ENCODE data around the gene SH3TC2. TPM values are rescaled to one million over a fixed set of nuclear protein-coding genes. Genes with fewer than 3 reads are reported as not detected.

Gene SH3TC2
- total and polyA plus RNA-seq, 4 donors = 1.1 to 2.9 TPM; not detected in 2

- no peak for ATAC-seq (ENCODE audit: low FRiP score)
- H3K9me3 ChIP-seq (ENCODE audit: control insufficient read depth, low read length) = peaks cover 1% of the 10 kb centered on the region
- DNase-seq = no peak
- H3K27me3 ChIP-seq (ENCODE audit: control insufficient read depth in 1 of 2, insufficient read depth in 2 of 2, low read length in 1 of 2) = no peaks in the 10 kb centered on the region
- H3K4me1 ChIP-seq (ENCODE audit: control insufficient read depth in 1 of 2, insufficient read depth in 2 of 2, low read length in 2 of 2) = peaks cover 0 to 2% of the 10 kb centered on the region in 2 donors
- no peaks in the 10 kb centered on the region for H3K36me3 ChIP-seq (ENCODE audit: control insufficient read depth in 1 of 2, insufficient read depth in 2 of 2, low read length in 1 of 2)
- H3K4me3 ChIP-seq (ENCODE audit: low read length in 2 of 2) = no peak overlapping the region
- H3K27ac ChIP-seq (ENCODE audit: low read depth in 1 of 2, low read length in 2 of 2) = no peak overlapping the region
- intact Hi-C loops (cut with DNase I) = no loop called here
- 76 to 81% methylated on average over 1 of the region's 1 CpG for WGBS, 2 donors
These were observed 78.5 kb downstream of the SH3TC2 start for GRCh38 chr5:148984345-148984744.

- Histone ChIP-seq H3K4me3 (ENCODE audit: low read length in 2 of 2) (no peak overlapping the region), H3K9me3 (ENCODE audit: control insufficient read depth, low read length) (peaks cover 1% of the 10 kb centered on the region), H3K27ac (ENCODE audit: low read depth in 1 of 2, low read length in 2 of 2) (no peak overlapping the region), H3K36me3 (ENCODE audit: control insufficient read depth in 1 of 2, insufficient read depth in 2 of 2, low read length in 1 of 2) (no peaks in the 10 kb centered on the region), H3K4me1 (ENCODE audit: control insufficient read depth in 1 of 2, insufficient read depth in 2 of 2, low read length in 2 of 2) (peaks cover 0 to 2% of the 10 kb centered on the region in 2 donors), H3K27me3 (ENCODE audit: control insufficient read depth in 1 of 2, insufficient read depth in 2 of 2, low read length in 1 of 2) (no peaks in the 10 kb centered on the region)
- WGBS, 2 donors = 53 to 58% methylated on average over 6 of the region's 6 CpGs
- DNase-seq (no peak), ATAC-seq (ENCODE audit: low FRiP score) (no peak)
- intact Hi-C loops (cut with DNase I) = no loop called here
These were observed 81.5 kb downstream of the SH3TC2 start for GRCh38 chr5:148981353-148981752.

GRCh38 chr5:148980731-148981130 lies 82.1 kb downstream of the SH3TC2 start:
- ATAC-seq (ENCODE audit: low FRiP score) (no peak), DNase-seq (no peak)
- no peak overlapping the region for H3K27ac ChIP-seq (ENCODE audit: low read depth in 1 of 2, low read length in 2 of 2)
- H3K36me3 ChIP-seq (ENCODE audit: control insufficient read depth in 1 of 2, insufficient read depth in 2 of 2, low read length in 1 of 2) = no peaks in the 10 kb centered on the region
- WGBS, 2 donors = 97 to 98% methylated on average over 3 of the region's 3 CpGs
- H3K4me1 ChIP-seq (ENCODE audit: control insufficient read depth in 1 of 2, insufficient read depth in 2 of 2, low read length in 2 of 2) = peaks cover 0 to 2% of the 10 kb centered on the region in 2 donors
- intact Hi-C loops (cut with DNase I) = no loop called here
- H3K9me3 ChIP-seq (ENCODE audit: control insufficient read depth, low read length) = peaks cover 1% of the 10 kb centered on the region
- H3K4me3 ChIP-seq (ENCODE audit: low read length in 2 of 2) = no peak overlapping the region
- H3K27me3 ChIP-seq (ENCODE audit: control insufficient read depth in 1 of 2, insufficient read depth in 2 of 2, low read length in 1 of 2) = no peaks in the 10 kb centered on the region

- no peaks in the 10 kb centered on the region for H3K27me3 ChIP-seq (ENCODE audit: control insufficient read depth in 1 of 2, insufficient read depth in 2 of 2, low read length in 1 of 2)
- intact Hi-C loops (cut with DNase I) = no loop called here
- DNase-seq = no peak
- peak; percentile 48 for ATAC-seq (ENCODE audit: low FRiP score)
- 80 to 85% methylated on average over 7 of the region's 7 CpGs for WGBS, 2 donors
- H3K4me3 ChIP-seq (ENCODE audit: low read length in 2 of 2) = no peak overlapping the region
- no peak overlapping the region for H3K27ac ChIP-seq (ENCODE audit: low read depth in 1 of 2, low read length in 2 of 2)
- H3K4me1 ChIP-seq (ENCODE audit: control insufficient read depth in 1 of 2, insufficient read depth in 2 of 2, low read length in 2 of 2) = peaks cover 0 to 2% of the 10 kb centered on the region in 2 donors
- H3K9me3 ChIP-seq (ENCODE audit: control insufficient read depth, low read length) = no peaks in the 10 kb centered on the region
- no peaks in the 10 kb centered on the region for H3K36me3 ChIP-seq (ENCODE audit: control insufficient read depth in 1 of 2, insufficient read depth in 2 of 2, low read length in 1 of 2)
These were observed 83.7 kb downstream of the SH3TC2 start for GRCh38 chr5:148979083-148979723.

- Histone ChIP-seq H3K9me3 (ENCODE audit: control insufficient read depth, low read length) (no peaks in the 10 kb centered on the region), H3K27ac (ENCODE audit: low read depth in 1 of 2, low read length in 2 of 2) (no peak overlapping the region), H3K4me1 (ENCODE audit: control insufficient read depth in 1 of 2, insufficient read depth in 2 of 2, low read length in 2 of 2) (peaks cover 0 to 2% of the 10 kb centered on the region in 2 donors), H3K4me3 (ENCODE audit: low read length in 2 of 2) (no peak overlapping the region), H3K36me3 (ENCODE audit: control insufficient read depth in 1 of 2, insufficient read depth in 2 of 2, low read length in 1 of 2) (no peaks in the 10 kb centered on the region), H3K27me3 (ENCODE audit: control insufficient read depth in 1 of 2, insufficient read depth in 2 of 2, low read length in 1 of 2) (no peaks in the 10 kb centered on the region)
- no peak for DNase-seq
- intact Hi-C loops (cut with DNase I) = no loop called here
- 89 to 91% methylated on average over 7 of the region's 7 CpGs for WGBS, 2 donors
- ATAC-seq (ENCODE audit: low FRiP score) = no peak
These were observed 84.3 kb downstream of the SH3TC2 start for GRCh38 chr5:148978370-148979082.

GRCh38 chr5:148976569-148977381 lies 86.1 kb downstream of the SH3TC2 start:
- H3K27ac ChIP-seq (ENCODE audit: low read depth in 1 of 2, low read length in 2 of 2) = no peak overlapping the region
- no peaks in the 10 kb centered on the region for H3K36me3 ChIP-seq (ENCODE audit: control insufficient read depth in 1 of 2, insufficient read depth in 2 of 2, low read length in 1 of 2)
- H3K4me1 ChIP-seq (ENCODE audit: control insufficient read depth in 1 of 2, insufficient read depth in 2 of 2, low read length in 2 of 2) = peaks cover 0 to 2% of the 10 kb centered on the region in 2 donors
- ATAC-seq (ENCODE audit: low FRiP score) = no peak
- H3K4me3 ChIP-seq (ENCODE audit: low read length in 2 of 2) = no peak overlapping the region
- H3K9me3 ChIP-seq (ENCODE audit: control insufficient read depth, low read length) = no peaks in the 10 kb centered on the region
- 51 to 55% methylated on average over 5 of the region's 5 CpGs for WGBS, 2 donors
- no peak for DNase-seq
- no peaks in the 10 kb centered on the region for H3K27me3 ChIP-seq (ENCODE audit: control insufficient read depth in 1 of 2, insufficient read depth in 2 of 2, low read length in 1 of 2)
- intact Hi-C loops (cut with DNase I) = no loop called here

GRCh38 chr5:148974642-148975327 lies 88.1 kb downstream of the SH3TC2 start:
- intact Hi-C loops (cut with DNase I) = no loop called here
- H3K36me3 ChIP-seq (ENCODE audit: control insufficient read depth in 1 of 2, insufficient read depth in 2 of 2, low read length in 1 of 2) = no peaks in the 10 kb centered on the region
- no peak overlapping the region for H3K27ac ChIP-seq (ENCODE audit: low read depth in 1 of 2, low read length in 2 of 2)
- ATAC-seq (ENCODE audit: low FRiP score) (no peak), DNase-seq (no peak)
- H3K27me3 ChIP-seq (ENCODE audit: control insufficient read depth in 1 of 2, insufficient read depth in 2 of 2, low read length in 1 of 2) = no peaks in the 10 kb centered on the region
- H3K4me1 ChIP-seq (ENCODE audit: control insufficient read depth in 1 of 2, insufficient read depth in 2 of 2, low read length in 2 of 2) = no peaks in the 10 kb centered on the region
- no peaks in the 10 kb centered on the region for H3K9me3 ChIP-seq (ENCODE audit: control insufficient read depth, low read length)
- H3K4me3 ChIP-seq (ENCODE audit: low read length in 2 of 2) = no peak overlapping the region
- WGBS, 2 donors = 93 to 94% methylated on average over 6 of the region's 6 CpGs

GRCh38 chr5:148973455-148973854 lies 89.4 kb downstream of the SH3TC2 start:
- no peak for ATAC-seq (ENCODE audit: low FRiP score)
- H3K27ac ChIP-seq (ENCODE audit: low read depth in 1 of 2, low read length in 2 of 2) = peak overlapping the region in 1 of 2 donors; percentile 74

More at GRCh38 chr5:148973455-148973854, 89.4 kb downstream of the SH3TC2 start:
- peaks cover 0 to 2% of the 10 kb centered on the region in 2 donors for H3K4me1 ChIP-seq (ENCODE audit: control insufficient read depth in 1 of 2, insufficient read depth in 2 of 2, low read length in 2 of 2)
- H3K9me3 ChIP-seq (ENCODE audit: control insufficient read depth, low read length) = no peaks in the 10 kb centered on the region
- WGBS, 2 donors = 28 to 34% methylated on average over 2 of the region's 2 CpGs
- DNase-seq = no peak
- no peak overlapping the region for H3K4me3 ChIP-seq (ENCODE audit: low read length in 2 of 2)
- H3K36me3 ChIP-seq (ENCODE audit: control insufficient read depth in 1 of 2, insufficient read depth in 2 of 2, low read length in 1 of 2) = no peaks in the 10 kb centered on the region
- H3K27me3 ChIP-seq (ENCODE audit: control insufficient read depth in 1 of 2, insufficient read depth in 2 of 2, low read length in 1 of 2) = no peaks in the 10 kb centered on the region
- intact Hi-C loops (cut with DNase I) = no loop called here

Measured in aorta (tissue), 5 donors.